ENCODE results near the gene OPTN.
A peak's percentile ranks its signal among the peaks of the same experiment; 100 is the strongest.
"Not testable (repeated sequence)": the region's sequence is repeated elsewhere in the genome, so short reads cannot be mapped to it uniquely, and the experiment has no call there.

Gene OPTN

GRCh38 chr10:13089345-13089744 lies 10.6 kb upstream of the OPTN start:
- no peak for DNase-seq (ENCODE audit: low read depth in 1 of 2, low spot score in 1 of 2)

- DNase-seq (ENCODE audit: low read depth in 1 of 2, low spot score in 1 of 2), result no peak
These were observed 9.7 kb upstream of the OPTN start for GRCh38 chr10:13090289-13090688.

GRCh38 chr10:13091801-13092200 lies 8.2 kb upstream of the OPTN start:
- DNase-seq (ENCODE audit: low read depth in 1 of 2, low spot score in 1 of 2), result no peak

- no peak for DNase-seq (ENCODE audit: low read depth in 1 of 2, low spot score in 1 of 2)
These were observed 7.5 kb upstream of the OPTN start for GRCh38 chr10:13092291-13093102.

GRCh38 chr10:13094082-13094481 lies 5.9 kb upstream of the OPTN start:
- not testable (repeated sequence) for DNase-seq (ENCODE audit: low read depth in 1 of 2, low spot score in 1 of 2)

GRCh38 chr10:13095094-13095493 lies 4.9 kb upstream of the OPTN start:
- no peak for DNase-seq (ENCODE audit: low read depth in 1 of 2, low spot score in 1 of 2)

GRCh38 chr10:13095929-13096328 lies 4.0 kb upstream of the OPTN start:
- no peak for DNase-seq (ENCODE audit: low read depth in 1 of 2, low spot score in 1 of 2)

- DNase-seq (ENCODE audit: low read depth in 1 of 2, low spot score in 1 of 2), result peak in 1 of 2 donors; percentile 12
These were observed 758 bp upstream of the OPTN start for GRCh38 chr10:13099144-13099665.

- DNase-seq (ENCODE audit: low read depth in 1 of 2, low spot score in 1 of 2), result peak in 1 of 2 donors; percentile 4
These were observed 659 bp downstream of the OPTN start for GRCh38 chr10:13100349-13101294.

- no peak for DNase-seq (ENCODE audit: low read depth in 1 of 2, low spot score in 1 of 2)
These were observed 2.2 kb downstream of the OPTN start for GRCh38 chr10:13102002-13102794.

- DNase-seq (ENCODE audit: low read depth in 1 of 2, low spot score in 1 of 2), result no peak
These were observed 3.6 kb downstream of the OPTN start for GRCh38 chr10:13103554-13103953.

- DNase-seq (ENCODE audit: low read depth in 1 of 2, low spot score in 1 of 2), result no peak
These were observed 4.7 kb downstream of the OPTN start for GRCh38 chr10:13104697-13105096.

GRCh38 chr10:13105184-13105583 lies 5.2 kb downstream of the OPTN start:
- DNase-seq (ENCODE audit: low read depth in 1 of 2, low spot score in 1 of 2), result no peak

- DNase-seq (ENCODE audit: low read depth in 1 of 2, low spot score in 1 of 2), result no peak
These were observed 6.6 kb downstream of the OPTN start for GRCh38 chr10:13106387-13107045.

GRCh38 chr10:13110908-13111307 lies 10.9 kb downstream of the OPTN start:
- no peak for DNase-seq (ENCODE audit: low read depth in 1 of 2, low spot score in 1 of 2)

- DNase-seq (ENCODE audit: low read depth in 1 of 2, low spot score in 1 of 2), result no peak
These were observed 13.6 kb downstream of the OPTN start for GRCh38 chr10:13113544-13113943.

- DNase-seq (ENCODE audit: low read depth in 1 of 2, low spot score in 1 of 2), result no peak
These were observed 16.2 kb downstream of the OPTN start for GRCh38 chr10:13115832-13116803.

- no peak for DNase-seq (ENCODE audit: low read depth in 1 of 2, low spot score in 1 of 2)
These were observed 18.1 kb downstream of the OPTN start for GRCh38 chr10:13117841-13118783.

Measured in activated CD4-positive, alpha-beta T cell treated with anti-CD3 and anti-CD28 coated beads, Interleukin-2, amount 50 U/mL, for 24 hours (primary cell).